HG02884 (cell line): Measurements from ENCODE around the gene CLDN5.

ENCODE experiments used
- ATAC-seq: cut with Tn5 transposase; IDR thresholded peaks from one replicate; pipeline ENCODE4 v1.9.1; 2021; ENCODE audit warnings: mild to moderate bottlenecking, moderate library complexity; ENCODE audit not compliant: unreplicated experiment

The CLDN5 gene, protein sequence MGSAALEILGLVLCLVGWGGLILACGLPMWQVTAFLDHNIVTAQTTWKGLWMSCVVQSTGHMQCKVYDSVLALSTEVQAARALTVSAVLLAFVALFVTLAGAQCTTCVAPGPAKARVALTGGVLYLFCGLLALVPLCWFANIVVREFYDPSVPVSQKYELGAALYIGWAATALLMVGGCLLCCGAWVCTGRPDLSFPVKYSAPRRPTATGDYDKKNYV

DNA sequence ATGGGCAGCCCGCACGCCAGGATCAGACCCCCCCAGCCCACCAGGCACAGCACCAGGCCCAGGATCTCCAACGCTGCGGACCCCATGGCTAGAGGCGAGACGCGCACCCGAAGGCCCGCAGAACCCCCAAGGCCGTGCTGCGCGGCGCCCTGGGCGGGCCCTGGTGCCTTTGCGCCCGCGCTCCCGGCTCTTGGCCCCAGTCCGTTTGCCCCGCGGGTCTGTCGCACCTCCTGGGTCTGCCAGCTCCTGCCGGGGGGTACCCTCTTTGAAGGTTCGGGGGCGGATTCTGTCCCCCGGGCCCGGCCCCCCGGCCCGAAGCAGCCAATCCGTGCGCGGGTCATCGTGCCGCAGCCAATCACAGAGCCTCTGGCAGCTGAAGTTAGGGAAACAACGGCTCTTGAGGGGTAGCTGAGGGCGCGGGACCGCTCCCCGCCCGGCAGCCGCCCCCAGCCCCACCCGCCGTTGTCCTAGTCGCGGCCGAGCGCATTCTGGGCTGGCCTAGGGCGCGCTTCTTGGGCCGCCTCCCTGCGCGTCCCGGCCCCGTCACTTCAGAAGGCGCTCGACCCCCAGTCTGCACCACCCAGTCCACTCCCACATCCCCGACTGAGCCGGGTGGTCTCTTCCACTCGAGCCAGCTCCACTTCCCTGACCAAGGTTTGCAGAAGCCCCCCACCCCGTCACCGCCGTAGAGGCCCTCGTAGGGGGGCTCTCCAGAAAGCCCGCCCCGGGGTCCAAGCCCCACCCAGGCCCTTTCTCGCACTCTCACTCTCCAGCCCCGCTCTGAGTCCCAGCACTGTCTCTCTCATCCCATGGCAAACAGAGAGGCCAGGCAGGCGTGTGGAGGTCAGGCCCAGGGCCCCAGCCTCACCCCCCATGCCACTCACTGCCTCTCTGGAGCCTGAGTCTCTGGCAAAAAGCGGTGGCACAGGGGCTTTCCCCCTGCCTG lies at the start of gene CLDN5:
Gene CLDN5, minus strand, starts transcription at position 241 of the 946 bp plus-strand sequence. Its CDS starts 155 bp downstream, at position 86.
- no peak for ATAC-seq

DNA sequence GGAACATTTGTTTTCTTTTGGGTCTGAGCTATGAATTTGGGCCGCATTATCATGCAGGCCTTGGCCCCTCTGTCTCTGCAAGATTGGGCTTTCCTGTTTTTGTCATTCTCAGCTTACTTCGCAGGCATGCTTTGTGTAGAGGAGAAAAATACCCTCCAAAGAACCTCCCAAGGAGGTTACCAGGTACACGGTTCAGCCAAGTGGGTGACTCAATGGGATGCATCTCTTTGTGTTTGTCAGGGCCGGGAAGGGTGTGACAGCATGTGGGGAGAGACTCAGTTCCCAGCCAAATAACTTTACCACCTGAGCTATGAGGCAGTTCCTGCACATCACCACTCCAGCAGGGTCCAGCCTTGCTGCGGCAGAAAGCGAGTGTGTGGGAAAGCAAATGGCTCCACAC lies 47.8 kb upstream of the CLDN5 start:
- ATAC-seq = no peak

DNA sequence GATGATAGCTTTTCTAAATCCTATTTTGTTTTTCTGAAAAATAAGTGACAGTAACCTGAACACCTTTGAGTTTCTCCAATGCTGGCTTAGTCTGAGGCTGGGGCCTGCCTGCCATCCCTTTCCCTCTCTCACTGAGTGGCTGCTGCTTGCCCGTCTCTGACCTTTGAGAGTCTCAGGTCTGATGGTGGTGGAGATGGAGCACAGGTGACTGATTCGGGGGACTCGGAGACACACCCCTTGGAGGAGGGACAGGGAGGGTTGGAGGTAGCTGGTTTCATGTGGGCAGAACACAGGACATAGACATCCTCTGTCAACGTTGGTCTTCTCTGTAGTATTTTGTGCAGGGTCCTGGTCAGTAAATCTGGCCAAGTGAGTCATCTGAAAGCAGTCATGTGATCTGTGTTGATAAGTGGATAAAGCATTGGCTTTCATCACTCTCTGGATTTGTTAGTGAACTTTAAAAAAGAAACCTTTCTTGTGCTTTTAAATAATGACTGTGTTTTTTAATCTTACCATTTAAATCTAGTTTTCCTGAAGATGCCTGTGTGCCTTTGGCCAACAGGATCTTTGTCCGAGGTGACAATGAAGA lies 47.1 kb upstream of the CLDN5 start:
- ATAC-seq = no peak

DNA sequence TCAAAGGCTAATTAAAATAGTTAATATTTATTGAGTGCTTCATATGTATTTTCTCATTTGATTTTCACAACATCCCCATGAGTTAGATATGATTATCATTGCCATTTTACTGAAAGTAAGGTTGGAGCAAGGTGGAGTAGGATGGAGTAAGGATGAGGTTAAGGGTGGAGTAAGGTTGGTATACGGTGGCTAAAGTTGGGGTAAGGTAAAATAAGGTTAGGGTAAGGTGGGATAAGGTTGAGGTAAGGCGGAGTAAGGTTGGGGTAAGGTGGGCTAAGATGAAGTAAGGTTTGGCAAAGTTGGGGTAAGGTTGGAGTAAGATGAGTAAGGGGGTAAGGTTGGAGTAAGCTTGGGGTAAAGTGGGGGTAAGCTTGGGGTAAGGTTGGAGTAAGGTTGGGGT lies 45.8 kb upstream of the CLDN5 start:
- ATAC-seq = no peak

DNA sequence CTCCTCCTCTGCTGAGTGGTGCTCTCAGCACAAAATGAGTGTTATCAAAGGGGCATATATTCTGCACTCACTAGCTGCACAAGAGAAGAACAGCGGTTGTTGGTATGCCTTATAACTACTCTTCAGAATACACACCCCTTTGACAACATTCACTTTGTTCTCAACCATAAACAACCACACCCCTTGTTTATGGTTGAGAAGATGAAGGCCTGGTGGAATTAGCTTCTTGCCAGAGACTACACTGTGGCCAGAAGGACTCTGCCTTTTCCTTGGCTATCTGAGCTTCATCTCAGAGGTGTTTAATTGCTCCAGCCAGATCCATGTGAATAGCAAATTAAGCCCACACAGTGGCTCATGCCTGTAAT lies 45.0 kb upstream of the CLDN5 start:
- ATAC-seq = no peak

DNA sequence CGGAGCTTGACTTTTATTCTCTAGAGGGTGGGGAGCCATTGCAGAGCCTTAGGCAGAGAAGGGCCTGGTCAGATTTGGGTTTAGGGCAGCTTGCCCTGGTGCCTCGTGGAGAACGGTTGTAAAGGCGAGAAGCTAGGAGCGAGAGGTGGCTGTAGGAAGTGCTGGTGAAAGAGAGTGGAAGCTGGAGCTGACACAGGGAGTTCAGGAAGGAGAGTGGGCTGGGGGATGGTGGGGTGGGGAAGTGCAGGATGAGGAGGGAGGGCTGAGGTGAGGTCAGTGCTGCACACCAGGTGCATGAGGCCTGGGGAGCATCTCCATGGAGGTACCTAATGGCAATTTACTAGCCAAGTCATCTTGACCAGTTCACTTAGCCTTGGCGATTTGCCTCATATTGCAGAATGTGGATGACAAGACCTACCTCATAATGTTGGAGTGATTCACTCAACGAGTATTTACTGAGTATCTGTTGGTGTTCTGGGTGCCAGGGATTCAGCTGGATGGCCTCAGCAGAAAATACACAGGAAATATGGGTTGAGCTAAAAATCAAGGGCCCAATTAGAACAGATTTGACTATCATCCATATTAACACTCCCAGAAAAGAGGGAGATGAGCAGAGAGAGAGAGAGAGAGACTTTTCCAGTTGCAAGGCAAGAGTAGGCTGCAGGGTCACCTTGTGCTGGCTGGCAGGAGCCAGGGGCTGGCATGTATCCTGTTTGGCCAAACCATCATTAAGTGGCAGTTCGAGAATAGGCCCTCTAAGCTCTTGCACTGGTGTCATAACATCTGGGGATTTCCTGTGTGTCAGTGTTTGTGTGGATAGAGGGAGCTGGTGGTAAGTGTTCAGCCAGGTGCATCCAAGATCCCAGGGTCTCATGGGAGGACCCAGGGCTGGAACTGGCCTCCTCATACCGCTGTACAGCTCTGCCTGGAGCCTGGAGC lies 44.4 kb upstream of the CLDN5 start:
- ATAC-seq = no peak

DNA sequence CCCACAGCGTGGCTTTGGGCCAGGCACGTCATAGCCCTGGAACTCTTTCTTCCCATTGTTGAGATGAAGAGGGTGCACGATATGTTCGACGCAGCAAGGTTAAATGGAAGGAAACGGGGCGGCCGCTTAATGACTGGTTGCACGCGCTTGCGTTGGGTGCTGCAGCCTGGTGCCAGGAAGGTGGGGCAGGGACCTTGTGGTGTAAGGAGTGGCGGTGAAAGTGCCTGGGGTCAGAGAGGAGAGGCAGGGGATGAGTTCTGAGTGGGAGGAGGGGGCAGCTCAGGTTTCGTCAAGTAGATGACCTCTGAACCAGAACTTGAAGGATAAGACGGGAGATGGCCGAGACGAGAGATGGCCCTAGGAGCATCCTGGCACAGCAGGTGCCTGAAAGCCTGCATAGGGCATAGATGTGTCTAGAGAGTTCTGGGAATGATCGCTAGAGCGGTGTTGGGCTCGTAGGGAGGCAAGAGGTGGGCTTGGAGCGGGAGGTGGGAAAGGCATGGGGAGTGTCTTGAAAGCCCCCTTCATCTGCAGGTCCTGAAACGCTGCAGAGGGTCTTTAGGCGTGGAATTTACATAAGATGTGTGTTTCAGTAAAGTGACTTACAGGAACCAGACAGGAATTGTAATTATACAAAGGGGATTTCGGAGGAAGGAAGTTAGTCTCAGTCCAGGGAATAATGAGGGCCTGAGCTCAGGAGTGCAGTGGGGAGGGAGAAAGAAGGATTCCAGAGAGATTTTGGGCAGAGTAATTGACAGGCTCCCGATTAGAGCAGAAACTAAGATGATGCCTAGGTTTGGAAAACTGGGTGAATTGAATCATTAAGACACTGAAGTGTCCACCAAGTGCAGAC lies 43.2 kb upstream of the CLDN5 start:
- no peak for ATAC-seq

DNA sequence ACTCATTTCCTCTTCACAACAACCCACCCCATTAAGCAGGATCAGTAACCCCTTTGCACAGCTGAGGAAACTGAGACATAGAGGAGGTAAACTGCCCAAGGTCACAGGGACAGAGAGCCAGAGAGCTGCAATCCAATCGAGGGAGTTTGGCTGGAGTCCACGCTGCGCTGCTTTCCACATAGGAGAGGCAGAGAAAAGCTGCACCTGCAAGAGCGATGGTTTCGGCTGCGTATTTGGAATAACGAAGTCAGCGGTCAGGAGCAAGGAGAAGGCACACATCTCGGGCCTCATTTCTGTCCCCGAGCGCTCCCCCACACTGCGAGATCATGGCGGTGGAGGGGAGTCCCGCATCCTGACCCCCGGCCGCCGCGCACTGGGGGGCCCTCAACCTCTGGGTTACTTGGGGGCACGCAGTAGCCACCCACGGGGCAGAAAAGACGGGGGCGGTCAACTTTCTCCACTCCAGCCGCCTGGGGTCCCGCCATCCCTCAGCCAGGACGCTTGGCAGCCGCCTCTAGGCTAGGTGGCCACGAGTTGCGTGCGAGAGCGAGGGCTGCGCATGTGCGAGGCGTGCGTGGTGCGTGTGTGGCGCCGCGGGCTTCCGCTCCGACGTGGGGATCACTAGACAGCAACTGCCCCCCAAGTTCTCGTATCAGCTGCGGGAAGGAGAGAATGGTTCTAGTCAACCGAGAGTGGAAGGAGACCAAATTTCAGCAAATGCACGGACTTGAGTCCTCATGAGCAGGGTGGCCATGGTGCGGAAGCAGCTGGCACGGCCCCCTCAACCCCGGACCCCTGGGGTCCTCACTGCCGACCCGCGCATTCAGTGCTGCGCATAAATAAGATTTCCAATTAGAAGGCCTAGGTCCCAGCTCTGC lies 42.3 kb upstream of the CLDN5 start:
- no peak for ATAC-seq

DNA sequence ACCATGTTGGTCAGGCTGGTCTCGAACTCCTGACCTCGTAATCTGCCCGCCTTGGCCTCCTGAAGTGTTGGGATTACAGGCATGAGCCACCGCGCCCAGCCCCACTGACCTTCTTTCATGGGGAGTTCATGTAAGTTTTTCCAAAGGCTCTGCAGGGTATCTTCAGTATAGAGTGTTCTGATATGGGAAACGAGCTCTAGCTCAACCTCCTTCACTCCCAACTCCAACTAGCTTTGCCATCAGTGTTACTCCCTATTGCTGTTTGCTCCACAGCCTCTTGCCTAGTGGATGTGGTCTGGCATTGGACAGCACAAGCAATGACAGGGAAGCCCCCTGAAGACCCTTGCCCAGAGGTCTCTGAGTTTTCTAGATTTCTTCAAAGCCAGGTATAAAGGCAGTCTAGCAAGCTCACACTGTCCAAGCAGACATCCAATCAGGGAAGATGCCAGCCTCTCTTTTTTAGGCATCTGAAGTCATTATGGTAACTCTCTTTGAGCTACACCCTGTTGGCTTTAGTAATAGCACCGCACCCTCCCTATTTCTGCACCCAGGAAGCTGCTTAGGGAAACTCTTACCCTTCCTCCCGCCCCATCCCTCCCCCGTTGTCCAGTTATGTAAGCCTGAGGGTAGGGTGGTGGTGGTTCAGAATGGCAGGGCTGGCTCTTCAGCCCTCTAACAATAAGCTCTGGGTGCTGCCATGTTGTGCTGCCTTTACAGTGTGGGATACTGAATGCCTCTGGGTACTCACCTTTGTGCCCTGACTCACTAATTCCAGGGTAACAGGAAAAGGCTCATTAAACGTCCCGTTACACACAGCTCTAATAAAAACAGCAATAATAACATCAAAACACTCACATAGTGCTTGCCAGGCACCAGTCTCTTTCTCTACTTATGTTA lies 41.4 kb upstream of the CLDN5 start:
- no peak for ATAC-seq

DNA sequence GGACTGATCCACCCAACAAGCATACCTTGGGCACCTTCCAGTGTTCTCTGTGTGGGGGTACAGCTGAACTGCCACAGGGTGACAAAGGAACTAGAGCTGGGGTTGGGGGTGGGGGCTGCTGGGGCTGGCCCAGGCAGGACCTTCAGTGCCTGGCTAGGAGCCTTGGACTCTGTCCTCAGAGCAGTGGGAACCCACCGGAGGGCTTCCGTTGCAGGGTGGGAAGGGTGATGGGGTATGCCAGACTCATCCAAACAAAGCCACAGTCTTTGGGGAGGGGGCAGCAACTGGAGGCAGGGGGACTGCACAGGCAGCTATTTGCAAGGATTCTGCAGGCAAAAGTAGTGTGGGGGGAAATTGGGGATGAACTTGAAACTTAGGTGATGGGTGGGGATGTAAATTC lies 35.7 kb upstream of the CLDN5 start:
- ATAC-seq = no peak

DNA sequence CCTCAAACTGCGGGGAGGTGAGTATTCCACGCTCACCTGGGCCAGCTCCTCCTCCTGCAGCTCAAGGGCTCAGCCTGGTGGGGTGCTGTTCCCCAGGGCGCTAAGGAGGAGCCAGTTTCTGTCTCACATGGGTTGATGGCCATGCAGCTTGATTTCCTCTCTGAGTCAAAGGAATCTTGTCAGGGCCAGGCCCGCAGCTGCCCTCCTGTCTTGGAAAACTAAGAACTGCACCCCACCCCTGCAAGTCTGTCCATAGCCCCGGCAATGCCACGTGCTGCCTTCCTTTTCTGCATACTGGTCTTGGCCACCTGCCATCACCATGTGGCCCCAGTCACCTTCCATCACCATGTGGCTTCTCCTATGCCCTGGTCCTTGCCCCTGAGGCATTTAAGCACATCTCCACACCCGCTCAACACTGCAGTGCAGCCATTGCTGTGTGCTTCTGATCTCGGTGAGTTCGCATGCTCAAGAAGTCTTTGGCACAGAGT lies 35.2 kb upstream of the CLDN5 start:
- ATAC-seq = no peak

DNA sequence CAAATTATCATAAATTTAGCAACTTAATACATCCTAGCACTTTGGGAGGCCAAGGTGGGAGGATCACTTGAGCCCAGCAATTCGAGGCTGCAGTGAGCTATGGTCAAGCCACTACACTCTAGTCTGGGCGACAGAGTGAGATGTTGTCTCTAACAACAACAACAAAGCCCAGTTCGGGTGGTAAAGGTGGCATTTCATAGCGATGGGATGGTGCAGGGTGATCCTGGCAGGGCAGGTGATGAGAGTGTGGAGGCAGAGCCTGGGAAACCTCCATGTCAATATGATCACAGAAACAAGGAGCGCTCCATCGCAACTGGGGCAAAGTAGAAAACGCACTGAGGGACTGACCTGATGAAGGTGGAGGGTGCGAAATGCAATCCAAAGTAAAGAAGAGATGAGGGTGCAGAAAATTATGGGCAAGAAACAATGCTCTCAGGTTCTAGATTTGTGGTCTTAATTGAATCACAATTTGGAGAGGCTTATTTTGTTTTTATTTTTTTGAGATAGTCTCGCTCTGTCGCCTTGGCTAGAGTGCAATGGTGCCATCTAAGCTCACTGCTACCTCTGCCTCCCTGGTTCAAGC lies 32.8 kb upstream of the CLDN5 start:
- no peak for ATAC-seq

DNA sequence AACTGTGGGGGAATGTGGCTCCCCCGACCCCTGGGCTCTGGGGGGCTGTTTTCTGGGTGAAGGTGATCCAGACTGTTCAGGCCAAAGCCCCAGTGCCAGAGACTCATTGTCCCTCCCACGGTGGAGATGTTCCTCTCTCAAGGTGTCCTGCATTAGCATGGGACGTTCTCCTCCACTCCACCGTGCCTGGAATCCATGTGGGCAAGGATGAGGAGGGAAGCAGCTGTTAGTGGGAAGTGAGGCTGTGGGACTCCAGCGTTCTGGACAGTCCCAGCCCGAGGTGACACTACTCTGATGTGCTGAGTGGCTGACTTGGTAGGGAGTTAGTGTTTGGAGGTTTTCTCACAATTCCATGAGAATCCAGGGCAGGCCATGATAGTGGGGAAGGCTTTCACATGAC lies 31.4 kb upstream of the CLDN5 start:
- ATAC-seq = no peak

DNA sequence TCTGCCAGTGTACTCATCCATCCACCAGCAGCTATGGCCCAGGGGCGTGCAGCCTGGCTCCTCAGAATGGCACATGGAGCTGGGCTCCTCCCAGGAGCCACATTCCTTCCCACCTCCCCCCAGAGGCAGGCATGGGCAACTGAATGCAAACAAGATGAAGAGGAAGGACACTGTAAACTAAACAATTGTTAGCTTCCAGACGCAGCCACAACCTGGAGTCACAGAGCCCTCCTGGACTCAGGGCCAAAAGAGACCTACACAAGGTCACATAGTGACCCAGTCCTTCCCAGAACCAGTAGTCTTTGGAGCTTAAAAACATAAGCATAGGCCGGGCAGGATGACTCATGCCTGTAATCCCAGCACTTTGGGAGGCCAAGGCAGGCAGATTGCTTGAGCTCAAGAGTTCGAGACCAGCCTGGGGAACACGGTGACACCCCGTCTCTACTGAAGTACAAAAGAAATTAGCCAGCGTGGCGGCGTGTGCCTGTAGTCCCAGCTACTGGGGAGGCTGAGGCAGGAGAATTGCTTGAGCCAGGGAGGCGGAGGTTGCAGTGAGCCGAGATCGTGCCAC lies 30.7 kb upstream of the CLDN5 start:
- ATAC-seq = no peak

DNA sequence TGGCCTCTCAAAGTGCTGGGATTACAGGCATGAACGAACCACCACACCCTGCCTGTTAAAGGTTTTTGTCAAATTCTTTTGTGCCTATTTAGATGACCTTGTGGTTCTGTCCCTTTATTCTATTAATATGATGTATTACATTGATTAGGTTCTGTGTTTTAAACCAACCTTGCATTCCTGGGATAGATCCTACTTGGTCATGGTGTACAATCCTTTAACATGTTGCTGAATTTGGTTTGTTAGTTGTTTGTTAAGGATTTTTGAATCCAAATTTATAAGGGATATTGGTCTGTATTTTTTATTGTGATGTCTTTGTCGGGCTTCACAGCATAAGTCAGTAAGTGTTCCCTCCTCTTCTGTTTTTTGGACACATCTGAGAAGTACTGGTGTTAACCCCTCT lies 29.0 kb upstream of the CLDN5 start:
- ATAC-seq = no peak

DNA sequence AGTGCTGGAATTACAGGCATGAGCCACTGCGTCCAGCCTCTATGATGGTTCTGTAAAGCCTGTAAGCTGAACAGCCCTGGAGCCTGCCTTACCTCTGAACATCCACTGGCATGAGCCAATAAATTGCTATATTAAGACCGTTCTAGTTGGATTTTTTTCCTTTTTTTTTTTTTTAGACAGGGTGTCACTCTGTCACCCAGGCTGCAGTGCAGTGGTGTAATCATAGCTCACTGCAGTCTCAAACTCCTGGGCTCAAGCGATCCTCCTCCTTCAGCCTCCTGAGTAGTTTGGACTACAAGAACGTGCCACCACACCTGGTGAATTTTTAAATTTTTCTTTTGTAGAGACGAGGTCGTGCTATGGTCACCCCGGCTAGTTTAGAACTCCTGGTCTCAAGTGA lies 26.2 kb upstream of the CLDN5 start:
- no peak for ATAC-seq

DNA sequence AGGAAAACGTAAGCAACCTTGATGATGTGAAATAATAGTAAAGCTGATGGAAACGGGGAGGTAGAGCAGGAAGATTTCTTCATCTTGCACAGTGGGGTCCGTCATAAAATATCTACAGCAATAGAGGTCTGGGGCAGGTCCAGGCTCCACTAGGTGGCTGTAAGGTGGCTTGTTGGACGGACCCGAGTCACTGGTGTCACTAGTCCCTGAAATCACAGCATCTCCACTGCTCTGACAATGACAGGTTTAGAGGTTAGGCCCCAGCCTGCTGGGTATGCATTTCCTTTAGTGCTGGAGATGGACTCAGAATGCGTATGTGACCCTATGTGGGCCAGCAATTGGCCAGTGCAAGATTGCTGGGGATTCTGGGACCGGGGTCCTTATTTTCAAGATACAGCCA lies 25.2 kb upstream of the CLDN5 start:
- no peak for ATAC-seq
